Gastroesophageal sphincter (tissue), 3 donors: Measurements from ENCODE around the gene MOCOS.

Experiments
- EP300 ChIP-seq: sonication (generic); formaldehyde crosslinking; IDR thresholded peaks from one replicate; pipeline ENCODE4 v1.6.1; 2017; ENCODE audit warnings: antibody characterized with exemption, mild to moderate bottlenecking
- POLR2A ChIP-seq, 2 donors: fragments of 450-650 bp; IDR thresholded peaks; one replicate each; pipeline ENCODE4 v1.6.1; 2017; ENCODE audit warnings: antibody characterized with exemption in 2 of 2, mild to moderate bottlenecking in 2 of 2, moderate library complexity in 1 of 2
- TF ChIP-seq, protein P1 (sequence below), 4 experiments: fragments of 200-600 bp in 2 of 4; fragments of 450-650 bp in 2 of 4; sonication (generic) in 1 of 4; IDR thresholded peaks; one replicate each; pipeline ENCODE4 v1.5.1; 2017 to 2019; ENCODE audit warnings: antibody characterized with exemption in 4 of 4, mild to moderate bottlenecking in 2 of 4, moderate library complexity in 2 of 4

DNA sequence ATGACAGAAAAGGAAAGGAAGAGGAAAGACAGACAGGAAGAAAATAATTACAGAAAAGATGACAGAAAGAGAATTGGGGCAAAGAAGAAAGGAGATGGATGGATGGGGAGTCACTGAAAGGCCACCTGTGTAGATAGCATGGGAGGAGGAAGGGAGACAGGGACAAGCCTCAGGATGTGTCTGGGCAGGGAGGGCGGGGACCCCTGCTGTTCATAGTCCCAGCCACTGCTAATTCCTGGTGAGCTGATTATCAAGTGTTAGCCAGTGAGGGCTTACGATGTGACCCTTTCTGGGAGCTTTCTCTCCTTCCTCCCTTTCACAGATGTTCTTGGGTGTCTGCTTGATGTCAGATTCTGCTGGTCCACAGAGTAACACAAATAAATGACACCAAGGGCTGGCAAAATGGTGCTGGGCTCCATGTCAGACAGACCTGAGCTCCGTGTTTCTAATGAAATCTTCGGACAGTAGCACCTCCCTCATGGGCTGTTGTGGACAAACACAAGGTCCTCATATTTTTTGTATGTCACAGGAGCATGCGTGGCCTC lies 123.8 kb downstream of the MOCOS start:
- TF ChIP-seq, protein P1, sequence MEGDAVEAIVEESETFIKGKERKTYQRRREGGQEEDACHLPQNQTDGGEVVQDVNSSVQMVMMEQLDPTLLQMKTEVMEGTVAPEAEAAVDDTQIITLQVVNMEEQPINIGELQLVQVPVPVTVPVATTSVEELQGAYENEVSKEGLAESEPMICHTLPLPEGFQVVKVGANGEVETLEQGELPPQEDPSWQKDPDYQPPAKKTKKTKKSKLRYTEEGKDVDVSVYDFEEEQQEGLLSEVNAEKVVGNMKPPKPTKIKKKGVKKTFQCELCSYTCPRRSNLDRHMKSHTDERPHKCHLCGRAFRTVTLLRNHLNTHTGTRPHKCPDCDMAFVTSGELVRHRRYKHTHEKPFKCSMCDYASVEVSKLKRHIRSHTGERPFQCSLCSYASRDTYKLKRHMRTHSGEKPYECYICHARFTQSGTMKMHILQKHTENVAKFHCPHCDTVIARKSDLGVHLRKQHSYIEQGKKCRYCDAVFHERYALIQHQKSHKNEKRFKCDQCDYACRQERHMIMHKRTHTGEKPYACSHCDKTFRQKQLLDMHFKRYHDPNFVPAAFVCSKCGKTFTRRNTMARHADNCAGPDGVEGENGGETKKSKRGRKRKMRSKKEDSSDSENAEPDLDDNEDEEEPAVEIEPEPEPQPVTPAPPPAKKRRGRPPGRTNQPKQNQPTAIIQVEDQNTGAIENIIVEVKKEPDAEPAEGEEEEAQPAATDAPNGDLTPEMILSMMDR (IDR thresholded peaks at IDR 0.05) = no peak
- no peak for TF ChIP-seq POLR2A (IDR thresholded peaks at IDR 0.05)
- TF ChIP-seq EP300 = no peak
